SKM-1 (cell line): ENCODE measurements around the gene FBXO2.

Experiments used
- DNase-seq: peaks from one replicate; lab custom pipeline; 2025; ENCODE audit not compliant: unreplicated experiment; lab: John Stamatoyannopoulos, UW

FBXO2 gene, protein sequence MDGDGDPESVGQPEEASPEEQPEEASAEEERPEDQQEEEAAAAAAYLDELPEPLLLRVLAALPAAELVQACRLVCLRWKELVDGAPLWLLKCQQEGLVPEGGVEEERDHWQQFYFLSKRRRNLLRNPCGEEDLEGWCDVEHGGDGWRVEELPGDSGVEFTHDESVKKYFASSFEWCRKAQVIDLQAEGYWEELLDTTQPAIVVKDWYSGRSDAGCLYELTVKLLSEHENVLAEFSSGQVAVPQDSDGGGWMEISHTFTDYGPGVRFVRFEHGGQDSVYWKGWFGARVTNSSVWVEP

GRCh38 chr1:11654137-11654938, at the start of gene FBXO2, which contains the start of gene FBXO44:
FBXO2 (minus strand) TSS chr1:11654429; CDS start chr1:11654340, 89 bp downstream.
FBXO44 (plus strand) TSS chr1:11654877; CDS start chr1:11655836, 959 bp downstream.
- DNase-seq: no peak

- DNase-seq: no peak
These were observed 49.3 kb upstream of the FBXO2 start for GRCh38 chr1:11703357-11704193.

DNA sequence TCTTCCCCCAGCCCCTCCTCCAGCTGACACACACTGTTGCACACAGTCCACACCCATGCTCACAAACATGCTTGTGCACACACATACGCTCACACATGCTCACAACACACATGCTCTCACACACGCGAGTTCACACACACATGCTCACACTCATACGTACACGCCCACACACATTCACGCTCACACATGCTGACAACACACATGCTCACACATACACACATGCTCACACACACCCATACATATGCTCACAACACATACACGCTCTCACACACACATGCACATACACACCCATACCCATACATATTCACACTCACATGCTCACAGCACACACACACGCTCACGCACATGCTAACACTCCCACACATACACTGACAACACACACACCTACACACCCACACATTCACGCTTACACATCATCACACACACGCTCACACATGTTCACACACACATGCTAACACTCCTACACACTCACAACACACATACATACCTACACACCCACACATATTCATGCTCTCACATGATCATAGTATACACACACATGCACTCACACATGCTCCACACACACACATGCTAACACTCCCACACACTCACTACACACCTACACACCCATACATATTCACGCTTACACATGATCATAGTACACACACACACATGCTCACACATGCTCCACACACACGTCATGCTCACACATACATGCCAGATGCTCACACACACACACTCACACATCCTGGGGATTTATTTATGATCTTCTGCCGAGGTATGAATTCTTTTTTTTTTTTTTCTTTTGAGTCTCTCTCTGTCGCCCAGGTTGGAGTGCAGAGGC, 48.0 kb upstream of the FBXO2 start:
- DNase-seq: no peak

GRCh38 chr1:11701551-11701961, 47.3 kb upstream of the FBXO2 start:
- no peak for DNase-seq

DNA sequence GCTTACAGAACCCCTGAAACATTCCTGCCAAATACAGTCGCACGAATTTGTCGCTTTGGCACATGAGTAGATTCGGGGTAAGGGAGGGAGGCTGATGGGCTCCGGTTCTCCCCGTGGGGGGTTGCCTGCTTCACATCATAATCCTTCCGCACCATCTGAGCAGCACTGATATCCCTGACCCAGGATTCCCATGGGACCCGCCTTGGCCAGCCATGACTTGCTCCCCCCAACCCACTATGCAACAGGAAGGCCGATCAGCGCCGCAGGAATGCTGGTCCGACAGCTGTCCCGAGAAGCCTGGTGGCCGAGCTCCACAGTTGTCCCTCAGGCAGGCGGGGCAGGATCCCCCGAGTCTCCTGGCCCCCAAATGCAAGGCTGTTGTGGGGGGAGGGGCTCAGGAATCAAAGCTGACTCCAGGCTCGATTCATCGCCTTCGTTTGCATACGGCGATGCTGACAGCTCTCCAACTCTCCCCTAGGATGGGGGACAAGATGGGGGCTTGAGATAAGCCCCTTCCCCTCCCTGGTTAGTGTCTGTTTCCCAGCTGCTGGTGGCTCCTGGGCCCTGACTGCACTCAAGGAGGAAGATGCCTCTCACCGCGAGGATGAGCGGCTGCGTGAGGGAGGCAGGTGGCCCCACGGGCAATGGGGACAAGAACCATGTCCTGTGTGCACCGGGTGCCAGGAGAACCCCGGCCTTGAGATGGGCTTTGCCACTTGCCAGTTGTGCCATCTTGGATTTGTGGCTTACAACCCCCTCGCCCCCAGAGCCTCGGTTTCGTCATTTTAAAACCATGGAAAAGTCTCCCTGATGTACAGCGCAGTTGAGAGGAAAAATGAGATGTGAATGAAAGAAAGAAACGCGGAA, 46.6 kb upstream of the FBXO2 start:
- DNase-seq: no peak

GRCh38 chr1:11697893-11698210, 43.6 kb upstream of the FBXO2 start:
- no peak for DNase-seq

GRCh38 chr1:11697188-11697892, 43.1 kb upstream of the FBXO2 start:
- DNase-seq: no peak

GRCh38 chr1:11695861-11696260, 41.6 kb upstream of the FBXO2 start:
- DNase-seq: no peak

GRCh38 chr1:11693917-11694316, 39.7 kb upstream of the FBXO2 start:
- DNase-seq: no peak

DNA sequence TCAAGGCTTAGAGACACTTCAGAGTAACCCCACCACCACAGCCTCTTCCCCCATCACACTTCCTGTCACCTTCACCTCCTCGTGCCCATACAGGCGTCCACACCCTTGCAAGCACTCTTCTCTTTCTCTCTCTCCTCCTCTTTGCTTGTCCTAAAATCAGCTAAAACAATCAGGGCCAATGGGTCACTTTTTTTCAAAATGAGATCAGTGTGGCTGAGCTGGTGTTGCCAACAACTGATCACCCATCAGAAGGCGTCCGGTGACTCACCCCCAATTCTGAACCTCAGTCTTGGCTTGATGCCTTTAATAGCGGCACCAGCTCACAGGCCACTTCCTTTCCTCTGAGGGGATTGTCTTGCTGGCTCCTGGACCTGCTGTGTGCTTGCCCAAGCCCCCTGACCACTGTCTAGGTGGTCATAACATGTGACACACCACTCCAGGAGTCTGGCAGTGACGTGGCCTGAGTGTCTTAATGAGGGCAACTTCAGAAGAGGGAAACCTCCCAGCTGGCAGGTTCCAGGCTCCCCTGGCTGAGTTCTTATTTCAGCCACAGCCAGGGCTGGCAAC, 38.9 kb upstream of the FBXO2 start:
- peak; percentile 54 for DNase-seq

DNA sequence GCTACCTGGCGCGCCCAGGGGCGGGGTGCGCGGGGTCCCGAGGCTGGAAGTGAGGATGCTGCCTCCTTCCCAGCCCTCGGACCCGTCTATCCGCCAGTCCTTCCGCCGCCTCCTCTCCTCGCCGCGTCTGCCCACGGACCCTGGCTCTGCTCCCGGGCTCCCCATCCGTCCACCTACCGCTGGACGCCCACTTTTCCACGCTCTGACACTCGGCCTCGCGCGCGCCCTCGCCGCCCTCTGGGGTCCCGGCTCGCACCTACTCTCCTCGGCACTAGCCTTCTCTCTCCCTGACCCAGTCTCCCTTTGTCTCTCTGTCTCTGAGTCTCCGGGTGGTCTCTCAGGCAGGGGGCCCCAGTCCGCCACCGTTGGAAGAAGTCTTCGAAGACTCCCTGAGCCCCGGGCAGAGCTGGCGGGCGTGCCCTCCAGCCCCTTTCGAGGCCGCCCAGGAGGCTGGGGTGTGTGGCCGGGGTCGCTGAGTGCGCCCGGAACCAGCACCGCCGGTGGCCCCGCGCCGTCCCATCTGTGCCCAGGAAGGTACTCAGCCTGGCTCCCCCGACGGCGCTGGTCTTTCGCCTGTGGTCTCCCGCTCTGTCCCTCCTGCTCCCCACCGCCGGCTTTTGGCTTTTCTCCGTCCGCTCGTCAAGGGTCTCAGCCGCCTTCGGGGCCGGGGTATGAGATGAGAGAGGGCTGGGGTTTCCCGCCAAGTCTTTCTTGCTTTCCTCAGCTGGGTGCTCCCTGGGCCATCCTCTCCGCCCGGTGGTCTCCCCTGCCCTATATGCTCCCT, 37.9 kb upstream of the FBXO2 start:
- DNase-seq: no peak

DNA sequence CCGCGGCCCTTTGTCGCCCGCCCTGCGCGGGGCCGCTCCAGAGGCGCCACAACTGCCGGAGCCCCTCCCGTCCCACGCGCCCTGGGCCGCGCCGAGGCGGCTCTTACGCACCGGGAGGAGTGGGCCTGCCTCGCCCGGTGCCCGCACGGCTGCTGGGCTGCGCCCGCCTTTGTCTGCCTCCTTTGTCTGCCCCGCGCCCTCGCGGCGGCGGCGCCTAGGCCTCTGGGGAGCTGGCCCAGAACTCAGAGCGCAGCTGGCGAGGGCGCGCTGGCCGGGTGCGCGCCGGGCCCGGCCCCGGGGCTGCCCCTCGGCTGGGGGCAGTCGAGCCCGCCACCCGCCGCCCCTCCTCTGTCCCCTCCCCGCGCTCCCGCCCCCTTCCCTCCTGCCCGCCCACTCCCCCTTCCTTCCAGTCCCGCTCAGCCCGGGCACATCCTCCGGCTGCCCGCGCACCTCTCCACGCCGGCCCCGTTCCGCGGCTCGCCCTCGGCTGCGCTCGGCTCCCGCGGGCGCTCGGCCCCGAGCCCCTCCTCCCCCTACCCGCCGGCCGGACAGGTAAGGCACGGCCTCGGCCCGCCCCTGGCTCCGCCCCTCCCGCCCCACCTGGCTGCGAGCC, 37.2 kb upstream of the FBXO2 start, which contains the start of gene DRAXIN:
TSS of gene DRAXIN (plus strand) at position 409 of the 613 bp plus-strand sequence. CDS start 14,549 bp downstream, outside the sequence.
- no peak for DNase-seq

DNA sequence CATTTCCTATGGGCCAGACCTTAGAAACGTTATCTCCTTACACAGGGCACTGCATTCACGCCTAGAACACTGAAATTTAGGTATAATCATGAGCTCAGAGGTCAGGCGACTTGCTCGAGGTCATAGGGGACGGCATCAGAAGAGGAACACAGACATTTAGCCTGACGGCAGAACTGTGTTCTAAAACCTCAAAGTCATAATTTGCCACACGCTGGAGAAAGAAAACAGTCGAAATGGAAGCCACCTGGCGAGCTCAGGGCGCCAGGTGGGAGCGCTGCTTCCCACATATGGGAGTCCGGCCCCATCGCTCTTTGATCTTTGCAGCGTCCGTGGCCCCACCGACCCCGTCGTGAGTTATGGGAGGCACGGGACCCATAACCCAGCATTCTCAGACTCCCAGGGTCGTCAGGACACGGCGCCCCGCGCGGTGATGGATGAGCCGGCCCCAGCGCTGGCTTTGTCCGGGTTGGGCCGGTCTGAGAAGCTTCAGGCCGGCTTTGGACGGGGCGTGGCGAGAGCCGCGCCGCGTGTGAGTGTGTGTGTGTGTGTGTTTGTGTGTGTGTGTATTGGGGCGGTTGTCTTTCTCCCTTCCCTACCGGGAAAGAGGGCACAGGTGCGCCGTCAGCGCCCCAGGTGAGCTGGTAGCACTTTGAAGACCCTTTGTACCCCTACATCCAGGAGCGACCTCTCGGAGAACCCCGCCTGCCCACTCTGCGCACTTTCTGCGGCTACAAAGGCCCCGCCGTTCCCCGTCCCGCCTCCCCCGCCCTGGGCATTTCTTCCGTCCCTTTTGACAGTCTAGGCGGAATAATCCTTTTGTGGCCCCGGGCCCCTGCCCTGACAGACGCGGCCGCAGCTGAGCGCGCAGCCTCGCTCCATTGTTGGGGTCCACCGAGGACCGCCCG, 36.4 kb upstream of the FBXO2 start:
- no peak for DNase-seq

DNA sequence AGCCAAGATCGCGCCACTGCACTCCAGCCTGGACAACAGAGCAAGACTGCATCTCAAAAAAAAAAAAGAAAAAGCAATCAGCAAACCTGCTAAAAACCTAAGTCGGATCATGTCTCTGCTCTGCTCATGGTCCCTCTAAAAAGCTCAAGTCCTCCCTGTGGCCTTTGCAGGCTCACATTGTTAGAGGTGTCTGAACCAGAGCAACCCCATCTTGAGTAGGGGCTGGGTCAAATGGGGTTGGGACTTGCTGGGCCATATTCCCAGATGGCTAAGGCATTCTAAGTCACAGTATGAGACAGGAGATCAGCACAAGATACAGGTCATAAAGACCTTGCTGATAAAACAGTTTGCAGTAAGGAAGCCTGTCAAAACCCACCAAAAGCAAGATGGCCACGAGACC, 34.3 kb upstream of the FBXO2 start:
- no peak for DNase-seq

- no peak for DNase-seq
These were observed 31.1 kb upstream of the FBXO2 start for GRCh38 chr1:11685210-11685752.

DNA sequence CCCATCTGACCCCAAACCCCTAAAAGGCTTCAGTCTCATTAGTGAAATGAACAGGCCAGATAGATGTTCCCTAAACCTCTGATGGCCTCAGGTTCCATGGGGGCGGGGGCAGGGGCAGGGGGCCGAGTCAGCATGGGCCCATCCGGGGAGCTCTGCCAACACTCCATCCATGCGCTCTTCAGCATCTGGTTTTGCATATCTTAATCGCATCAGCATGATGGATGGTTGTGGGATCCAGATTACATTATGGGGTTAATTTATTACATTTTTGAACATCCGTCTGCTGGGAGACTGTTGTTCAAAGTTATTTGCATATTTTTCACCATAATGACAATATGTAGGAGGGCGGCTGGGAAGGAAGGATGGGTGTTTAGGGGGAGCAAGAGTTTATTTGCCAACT, 29.8 kb upstream of the FBXO2 start:
- no peak for DNase-seq
